GM23248 (cell line): ENCODE data around the gene SERPINC1.

Source experiments
- EZH2 ChIP-seq: fragments of 200-600 bp; sonication (generic); IDR thresholded peaks from 2 replicates; pipeline ENCODE4 v1.6.1; 2018; ENCODE audit warnings: antibody characterized with exemption, mild to moderate bottlenecking; ENCODE audit not compliant: insufficient read depth, poor library complexity, severe bottlenecking
- EZH2phosphoT487 ChIP-seq: fragments of 200-600 bp; sonication (generic); IDR thresholded peaks from 2 replicates; pipeline ENCODE4 v1.6.1; 2018; ENCODE audit warnings: antibody characterized with exemption, moderate library complexity, mild to moderate bottlenecking, low read depth; ENCODE audit not compliant: insufficient read depth

- TF ChIP-seq EZH2: no peak
- TF ChIP-seq EZH2phosphoT487: no peak
Observed at GRCh38 chr1:173867753-173868265, 49.3 kb downstream of the SERPINC1 start, which contains the start of gene GAS5.
